Thyroid gland (tissue), 4 donors: ENCODE results near the gene FCHSD2. TPM values are rescaled to one million over a fixed set of nuclear protein-coding genes. Genes with fewer than 3 reads are reported as not detected.

Experiments used
- DNase-seq, 2 donors: peaks; one replicate each; pipeline ENCODE4 v3.0.0-alpha.2; 2019
- H3K27ac ChIP-seq, 3 donors: fragments of 200-600 bp; sonication (generic); 1 replicate in 2 of 3; 2 replicates in 1 of 3; pipeline ENCODE4 v1.5.1; 2016 to 2019; ENCODE audit warnings: mild to moderate bottlenecking in 1 of 3, moderate library complexity in 1 of 3
- H3K27me3 ChIP-seq: fragments of 200-600 bp; sonication (generic); one replicate; pipeline ENCODE4 v1.5.1; 2019
- H3K36me3 ChIP-seq, 2 donors: fragments of 200-600 bp; sonication (generic); one replicate each; pipeline ENCODE4 v1.5.1; 2016 to 2019
- H3K4me1 ChIP-seq, 2 donors: fragments of 200-600 bp; sonication (generic); one replicate each; pipeline ENCODE4 v1.5.1; 2017 to 2019
- H3K4me3 ChIP-seq, 3 donors: fragments of 200-600 bp; sonication (generic); replicated peaks in 1 of 3; 1 replicate in 2 of 3; 2 replicates in 1 of 3; pipeline ENCODE4 v1.5.1; 2016; ENCODE audit warnings: mild to moderate bottlenecking in 1 of 3
- H3K9me3 ChIP-seq: fragments of 200-600 bp; sonication (generic); one replicate; pipeline ENCODE4 v1.5.1; 2017
- POLR2A ChIP-seq, 2 donors: fragments of 450-650 bp; IDR thresholded peaks; one replicate each; pipeline ENCODE4 v1.6.1; 2017; ENCODE audit warnings: antibody characterized with exemption in 2 of 2, mild to moderate bottlenecking in 2 of 2, moderate library complexity in 1 of 2
- WGBS, 2 donors: methylation state at CpG; one replicate each; pipeline ENCODE4 v1.1.5; 2017; 5-methylcytosine and 5-hydroxymethylcytosine counted together
- intact Hi-C: fragments of 100-400 bp; cut with DNase I; formaldehyde crosslinking; loops from one replicate; pipeline ENCODE4 v1.15.1; 2023
- total RNA-seq, 4 donors: library from RNA; depleted of rRNA; stranded (reverse); fragments of >200 nt; gene quantifications; one replicate each; pipeline ENCODE4 v1.2.3, GENCODE V29; 2016
- TF ChIP-seq, protein P1 (sequence below), 6 experiments: fragments of 200-600 bp in 3 of 6; fragments of 450-650 bp in 3 of 6; sonication (generic) in 3 of 6; IDR thresholded peaks; one replicate each; pipeline ENCODE4 v1.5.1; 2016 to 2019; ENCODE audit warnings: antibody characterized with exemption in 6 of 6, mild to moderate bottlenecking in 2 of 6, inconsistent platforms in 1 of 6, moderate library complexity in 1 of 6

The FCHSD2 gene
- total RNA-seq, 4 donors from 2014 or later: 13.5 to 21.7 (median 16.9) TPM

- H3K4me3 ChIP-seq: no peak overlapping the region
- no peak overlapping the region for H3K27ac ChIP-seq
- H3K27me3 ChIP-seq: no peaks in the 10 kb centered on the region
- TF ChIP-seq, protein P1, sequence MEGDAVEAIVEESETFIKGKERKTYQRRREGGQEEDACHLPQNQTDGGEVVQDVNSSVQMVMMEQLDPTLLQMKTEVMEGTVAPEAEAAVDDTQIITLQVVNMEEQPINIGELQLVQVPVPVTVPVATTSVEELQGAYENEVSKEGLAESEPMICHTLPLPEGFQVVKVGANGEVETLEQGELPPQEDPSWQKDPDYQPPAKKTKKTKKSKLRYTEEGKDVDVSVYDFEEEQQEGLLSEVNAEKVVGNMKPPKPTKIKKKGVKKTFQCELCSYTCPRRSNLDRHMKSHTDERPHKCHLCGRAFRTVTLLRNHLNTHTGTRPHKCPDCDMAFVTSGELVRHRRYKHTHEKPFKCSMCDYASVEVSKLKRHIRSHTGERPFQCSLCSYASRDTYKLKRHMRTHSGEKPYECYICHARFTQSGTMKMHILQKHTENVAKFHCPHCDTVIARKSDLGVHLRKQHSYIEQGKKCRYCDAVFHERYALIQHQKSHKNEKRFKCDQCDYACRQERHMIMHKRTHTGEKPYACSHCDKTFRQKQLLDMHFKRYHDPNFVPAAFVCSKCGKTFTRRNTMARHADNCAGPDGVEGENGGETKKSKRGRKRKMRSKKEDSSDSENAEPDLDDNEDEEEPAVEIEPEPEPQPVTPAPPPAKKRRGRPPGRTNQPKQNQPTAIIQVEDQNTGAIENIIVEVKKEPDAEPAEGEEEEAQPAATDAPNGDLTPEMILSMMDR (IDR thresholded peaks at IDR 0.05): peak in 4 of 6 experiments; percentile 21 to 44 (median 42)
- TF ChIP-seq POLR2A (IDR thresholded peaks at IDR 0.05): no peak
- no peak for DNase-seq
- H3K4me1 ChIP-seq: peaks cover 0 to 2% of the 10 kb centered on the region in 2 donors
- no peaks in the 10 kb centered on the region for H3K36me3 ChIP-seq
- intact Hi-C loops: loop anchor here (10.0 kb wide), 1 partner anchor 250 kb away; no protein-coding TSS in a partner anchor
- no peaks in the 10 kb centered on the region for H3K9me3 ChIP-seq
- 91 to 100% methylated on average over 1 of the region's 1 CpG for WGBS, 2 donors
These were observed 217.4 kb downstream of the FCHSD2 start for GRCh38 chr11:72924568-72925190.

DNA sequence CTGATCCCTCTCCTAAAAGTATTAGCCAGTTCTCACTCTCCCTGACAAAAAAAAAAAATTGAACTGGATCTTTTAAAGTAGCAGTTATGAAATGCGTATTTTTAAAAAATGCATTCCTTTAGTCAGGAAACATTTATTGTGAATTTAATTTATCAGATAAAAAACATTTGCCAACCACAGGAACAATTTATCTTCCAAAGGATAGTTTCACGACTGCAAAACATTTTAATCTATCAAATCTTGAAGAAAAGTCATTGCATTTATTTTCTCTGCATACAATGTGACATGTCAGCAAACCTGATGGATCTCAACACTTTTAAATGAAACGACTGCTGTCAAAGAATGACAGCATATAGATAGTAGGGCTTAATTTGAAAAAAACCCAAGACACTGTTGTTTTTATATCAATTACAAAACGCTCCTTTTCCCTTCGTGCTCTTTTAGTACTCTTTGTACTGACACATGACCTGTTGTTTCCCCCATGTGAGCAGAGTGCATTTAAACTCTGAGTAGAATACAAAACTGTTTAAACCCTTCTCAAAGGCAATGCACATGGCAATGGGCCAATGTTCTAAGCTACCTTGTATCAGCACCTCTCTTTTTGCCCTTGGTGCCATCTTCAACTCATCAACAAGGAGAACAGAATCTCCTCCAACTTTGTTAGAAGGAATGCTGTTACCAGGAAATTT is 220.9 kb downstream of the FCHSD2 start:
- no peak overlapping the region for H3K4me3 ChIP-seq
- H3K27me3 ChIP-seq: no peaks in the 10 kb centered on the region
- H3K4me1 ChIP-seq: peaks cover 0 to 2% of the 10 kb centered on the region in 2 donors
- TF ChIP-seq, protein P1 (IDR thresholded peaks at IDR 0.05): no peak
- TF ChIP-seq POLR2A (IDR thresholded peaks at IDR 0.05): no peak
- intact Hi-C loops: loop anchor here (10.0 kb wide), 1 partner anchor 254 kb away; no protein-coding TSS in a partner anchor
- peak in 1 of 2 donors; percentile 11 for DNase-seq
- no peak overlapping the region for H3K27ac ChIP-seq
- 70 to 71% methylated on average over 5 of the region's 5 CpGs for WGBS, 2 donors
- H3K9me3 ChIP-seq: no peaks in the 10 kb centered on the region
- no peaks in the 10 kb centered on the region for H3K36me3 ChIP-seq

GRCh38 chr11:72920001-72920400 is 222.1 kb downstream of the FCHSD2 start:
- Histone ChIP-seq H3K4me3 (no peak overlapping the region), H3K4me1 (peaks cover 0 to 2% of the 10 kb centered on the region in 2 donors), H3K27me3 (no peaks in the 10 kb centered on the region), H3K36me3 (no peaks in the 10 kb centered on the region), H3K9me3 (no peaks in the 10 kb centered on the region), H3K27ac (no peak overlapping the region)
- no peak for TF ChIP-seq POLR2A (IDR thresholded peaks at IDR 0.05)
- TF ChIP-seq, protein P1 (IDR thresholded peaks at IDR 0.05): no peak
- intact Hi-C loops: loop anchor here (10.0 kb wide), 1 partner anchor 255 kb away; no protein-coding TSS in a partner anchor
- DNase-seq: no peak

DNA sequence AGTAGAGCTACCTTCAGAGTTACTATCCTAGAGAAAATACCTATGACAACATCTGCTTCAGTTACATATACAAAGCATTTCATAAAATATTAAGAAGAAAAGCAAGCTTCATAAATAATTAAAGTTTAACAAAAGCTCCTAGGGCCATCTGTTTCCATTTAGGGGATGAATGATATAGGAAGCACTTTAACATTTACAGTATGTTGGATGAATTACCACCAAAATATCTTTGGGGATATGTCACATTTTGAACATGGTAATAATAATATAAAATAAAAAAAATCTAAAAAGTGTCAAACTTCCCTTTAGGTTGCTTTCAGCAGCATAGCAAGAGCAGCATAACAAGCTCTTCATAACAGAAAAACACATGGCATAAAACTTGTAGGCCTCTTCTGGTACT is 223.3 kb downstream of the FCHSD2 start:
- H3K9me3 ChIP-seq: no peaks in the 10 kb centered on the region

More for the DNA sequence above, 223.3 kb downstream of the FCHSD2 start:
- Histone ChIP-seq H3K27me3 (no peaks in the 10 kb centered on the region), H3K4me3 (no peak overlapping the region), H3K36me3 (no peaks in the 10 kb centered on the region), H3K27ac (no peak overlapping the region), H3K4me1 (no peaks in the 10 kb centered on the region)
- DNase-seq: no peak
- TF ChIP-seq, protein P1 (IDR thresholded peaks at IDR 0.05): no peak
- TF ChIP-seq POLR2A (IDR thresholded peaks at IDR 0.05): no peak
- intact Hi-C loops: no loop called here
